ENCODE results near the gene CEP44. TPM values are rescaled to one million over a fixed set of nuclear protein-coding genes. Genes with fewer than 3 reads are reported as not detected.

Gene CEP44
- total RNA-seq, 1 donor from 2014 or later: 5.8 TPM

DNA sequence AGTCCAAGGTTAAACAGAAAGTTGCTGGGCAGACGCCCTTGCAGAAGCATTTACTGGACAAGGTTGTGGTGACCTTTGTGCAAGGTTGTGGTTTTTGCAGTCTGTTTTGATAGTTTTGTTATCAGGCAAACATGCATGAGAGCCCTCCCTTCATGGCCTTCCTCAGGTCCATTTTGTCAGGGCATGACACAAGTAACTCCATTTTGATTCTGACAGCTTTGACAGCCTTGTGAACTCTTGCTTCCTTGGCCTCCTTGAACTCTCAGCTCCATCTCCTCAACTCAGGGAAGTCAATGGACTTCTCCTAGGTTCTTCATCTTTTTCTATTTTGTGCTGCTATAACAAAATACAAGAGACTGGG, 97.7 kb downstream of the CEP44 start:
- DNase-seq (ENCODE audit: low read depth in 2 of 2): no peak

Other genes with a start within 250 kb of the CEP44 start
- gene FBXO8, start 244 bp upstream of the CEP44 start, total RNA-seq: 19.2 and 31.5 TPM in 2 replicates
- gene HPGD, start 238.6 kb downstream of the CEP44 start, total RNA-seq: not detected in 2 replicates

Data from lung microvascular endothelial cell (primary cell).